Activated B cell treated with CpG ODN at 0.5 μM for 24 hours (primary cell): ENCODE data around the gene CCL2. TPM values are rescaled to one million over a fixed set of nuclear protein-coding genes. Genes with fewer than 3 reads are reported as not detected.

Experiments used
- ATAC-seq: fragments of 200-7000 bp; cut with Tn5 transposase; one replicate; pipeline ENCODE4 v1.10.0; 2021; ENCODE audit warnings: low read depth, mild to moderate bottlenecking, moderate library complexity
- CTCF ChIA-PET: fragments of 350-600 bp; sonication (Branson Sonifier 250); formaldehyde crosslinking; loops from one replicate; lab custom pipeline; 2021; ENCODE audit warnings: antibody characterized with exemption; lab: Charles Lee
- POLR2A ChIA-PET: fragments of 350-600 bp; sonication (Branson Sonifier 250); formaldehyde crosslinking; loops from one replicate; lab custom pipeline; 2021; ENCODE audit warnings: antibody characterized with exemption; lab: Charles Lee
- DNase-seq: peaks from one replicate; pipeline ENCODE4 v3.0.0; 2022
- H3K27ac Mint-ChIP-seq: one replicate; pipeline ENCODE4 v1.8.0; 2020; ENCODE audit warnings: mixed read lengths
- H3K27me3 Mint-ChIP-seq: one replicate; pipeline ENCODE4 v1.8.0; 2021; ENCODE audit warnings: mixed read lengths
- H3K36me3 Mint-ChIP-seq: one replicate; pipeline ENCODE4 v1.8.0; 2021; ENCODE audit warnings: low read depth, mixed read lengths
- H3K4me1 Mint-ChIP-seq: one replicate; pipeline ENCODE4 v1.8.0; 2021; ENCODE audit warnings: mixed read lengths
- H3K4me3 Mint-ChIP-seq: one replicate; pipeline ENCODE4 v1.8.0; 2020; ENCODE audit warnings: mild to moderate bottlenecking, mixed read lengths
- H3K9me3 Mint-ChIP-seq: one replicate; pipeline ENCODE4 v1.8.0; 2020; ENCODE audit warnings: mixed read lengths
- intact Hi-C: fragments of 100-400 bp; cut with micrococcal nuclease; formaldehyde crosslinking; loops from one replicate; pipeline ENCODE4 v1.15.1; 2024
- total RNA-seq: library from RNA; stranded (reverse); gene quantifications from 2 replicates; pipeline ENCODE4 v1.2.3, GENCODE V29; 2022
- TF ChIP-seq, protein P1 (sequence below): fragments of 200-600 bp; IDR thresholded peaks from one replicate; pipeline ENCODE4 v1.8.0; 2022; ENCODE audit warnings: antibody characterized with exemption, mild to moderate bottlenecking

The CCL2 gene
- total RNA-seq, 1 donor from 2014 or later, result 2.1 TPM

DNA sequence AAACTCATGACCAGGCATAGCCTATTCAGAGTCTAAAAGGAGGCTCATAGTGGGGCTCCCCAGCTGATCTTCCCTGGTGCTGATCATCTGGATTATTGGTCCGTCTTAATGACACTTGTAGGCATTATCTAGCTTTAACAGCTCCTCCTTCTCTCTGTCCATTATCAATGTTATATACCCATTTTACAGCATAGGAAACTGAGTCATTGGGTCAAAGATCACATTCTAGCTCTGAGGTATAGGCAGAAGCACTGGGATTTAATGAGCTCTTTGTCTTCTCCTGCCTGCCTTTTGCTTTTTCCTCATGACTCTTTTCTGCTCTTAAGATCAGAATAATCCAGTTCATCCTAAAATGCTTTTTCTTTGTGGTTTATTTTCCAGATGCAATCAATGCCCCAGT is 756 bp downstream of the CCL2 start:
- intact Hi-C loops, result no loop called here
- DNase-seq (no peak), ATAC-seq (no peak)
- Mint-ChIP-seq H3K36me3 (no peaks in the 10 kb centered on the region), H3K27me3 (peaks cover 41% of the 10 kb centered on the region), H3K4me3 (no peak overlapping the region), H3K27ac (no peak overlapping the region), H3K9me3 (no peaks in the 10 kb centered on the region), H3K4me1 (peaks cover 12% of the 10 kb centered on the region)
- TF ChIP-seq, protein P1, sequence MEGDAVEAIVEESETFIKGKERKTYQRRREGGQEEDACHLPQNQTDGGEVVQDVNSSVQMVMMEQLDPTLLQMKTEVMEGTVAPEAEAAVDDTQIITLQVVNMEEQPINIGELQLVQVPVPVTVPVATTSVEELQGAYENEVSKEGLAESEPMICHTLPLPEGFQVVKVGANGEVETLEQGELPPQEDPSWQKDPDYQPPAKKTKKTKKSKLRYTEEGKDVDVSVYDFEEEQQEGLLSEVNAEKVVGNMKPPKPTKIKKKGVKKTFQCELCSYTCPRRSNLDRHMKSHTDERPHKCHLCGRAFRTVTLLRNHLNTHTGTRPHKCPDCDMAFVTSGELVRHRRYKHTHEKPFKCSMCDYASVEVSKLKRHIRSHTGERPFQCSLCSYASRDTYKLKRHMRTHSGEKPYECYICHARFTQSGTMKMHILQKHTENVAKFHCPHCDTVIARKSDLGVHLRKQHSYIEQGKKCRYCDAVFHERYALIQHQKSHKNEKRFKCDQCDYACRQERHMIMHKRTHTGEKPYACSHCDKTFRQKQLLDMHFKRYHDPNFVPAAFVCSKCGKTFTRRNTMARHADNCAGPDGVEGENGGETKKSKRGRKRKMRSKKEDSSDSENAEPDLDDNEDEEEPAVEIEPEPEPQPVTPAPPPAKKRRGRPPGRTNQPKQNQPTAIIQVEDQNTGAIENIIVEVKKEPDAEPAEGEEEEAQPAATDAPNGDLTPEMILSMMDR, result no peak
- ChIA-PET POLR2A (no interaction called here), CTCF (interaction anchor here (1.1 kb wide), 1 partner anchor 105 kb away, joined by 3 read pairs; no protein-coding TSS in a partner anchor)

DNA sequence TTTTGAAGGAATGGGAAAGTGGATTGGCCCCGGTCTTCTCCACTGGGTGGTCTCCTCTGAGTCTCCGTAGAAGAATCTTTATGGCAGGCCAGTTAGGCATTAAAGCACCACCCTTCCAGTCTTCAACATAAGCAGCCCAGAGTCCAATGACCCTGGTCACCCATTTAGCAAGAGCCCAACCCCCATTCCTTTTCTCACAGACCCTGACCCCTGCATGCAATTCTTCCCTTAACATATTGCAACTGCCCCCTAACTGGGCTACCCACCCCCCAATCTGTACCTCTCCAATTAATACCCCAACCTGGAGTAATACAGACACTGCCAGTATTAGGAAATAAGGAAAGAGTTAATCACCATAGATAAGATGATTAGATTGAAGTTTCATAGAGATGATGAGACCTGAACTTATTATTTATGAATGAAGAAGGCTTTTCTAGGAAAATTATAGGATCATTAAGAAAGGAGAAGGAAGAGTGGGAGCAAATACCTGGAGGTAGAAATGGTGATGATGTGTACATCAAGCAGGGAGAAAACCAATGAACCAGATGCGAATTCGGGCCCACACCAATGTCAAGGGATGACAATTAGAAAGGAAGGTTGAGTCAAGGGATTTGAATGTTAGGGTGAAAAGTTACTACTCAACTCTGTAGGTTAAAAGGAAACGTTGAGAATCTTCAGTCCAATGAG is 2.4 kb downstream of the CCL2 start:
- Mint-ChIP-seq H3K27me3 (peaks cover 42% of the 10 kb centered on the region), H3K4me3 (no peak overlapping the region), H3K9me3 (no peaks in the 10 kb centered on the region), H3K27ac (no peak overlapping the region), H3K4me1 (peaks cover 7% of the 10 kb centered on the region), H3K36me3 (no peaks in the 10 kb centered on the region)
- TF ChIP-seq, protein P1, result no peak
- DNase-seq, result no peak
- ChIA-PET POLR2A (no interaction called here), CTCF (no interaction called here)
- intact Hi-C loops, result no loop called here
- no peak for ATAC-seq

GRCh38 chr17:34257986-34258326 is 2.9 kb downstream of the CCL2 start:
- H3K27me3 Mint-ChIP-seq, result peaks cover 39% of the 10 kb centered on the region
- no peaks in the 10 kb centered on the region for H3K36me3 Mint-ChIP-seq
- no peak for DNase-seq

DNA sequence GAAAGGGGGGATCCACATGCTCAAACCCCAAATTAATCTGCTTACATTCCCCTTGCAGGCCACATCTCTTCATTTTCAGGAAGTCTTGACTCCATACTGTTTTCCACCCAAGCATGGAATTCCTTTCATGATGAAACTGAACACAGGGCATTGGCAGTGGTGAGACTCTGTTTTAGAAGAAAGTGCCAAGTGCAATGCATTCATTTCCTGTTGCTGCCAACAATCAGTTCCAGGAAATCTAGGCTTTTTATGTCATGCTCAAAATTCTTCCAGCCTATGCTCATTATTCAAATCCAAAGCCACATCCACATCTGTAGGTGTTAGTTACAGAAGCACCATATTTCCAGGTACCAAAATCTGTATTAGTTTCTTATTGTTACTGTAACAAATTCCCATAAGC is 4.1 kb downstream of the CCL2 start:
- CTCF ChIA-PET, result no interaction called here

More at GRCh38 chr17:34257986-34258326, 2.9 kb downstream of the CCL2 start:
- H3K27ac Mint-ChIP-seq, result no peak overlapping the region
- ChIA-PET POLR2A (no interaction called here), CTCF (no interaction called here)
- H3K9me3 Mint-ChIP-seq, result no peaks in the 10 kb centered on the region
- intact Hi-C loops, result no loop called here
- TF ChIP-seq, protein P1, result no peak
- H3K4me1 Mint-ChIP-seq, result peaks cover 5% of the 10 kb centered on the region
- H3K4me3 Mint-ChIP-seq, result no peak overlapping the region
- no peak for ATAC-seq

DNA sequence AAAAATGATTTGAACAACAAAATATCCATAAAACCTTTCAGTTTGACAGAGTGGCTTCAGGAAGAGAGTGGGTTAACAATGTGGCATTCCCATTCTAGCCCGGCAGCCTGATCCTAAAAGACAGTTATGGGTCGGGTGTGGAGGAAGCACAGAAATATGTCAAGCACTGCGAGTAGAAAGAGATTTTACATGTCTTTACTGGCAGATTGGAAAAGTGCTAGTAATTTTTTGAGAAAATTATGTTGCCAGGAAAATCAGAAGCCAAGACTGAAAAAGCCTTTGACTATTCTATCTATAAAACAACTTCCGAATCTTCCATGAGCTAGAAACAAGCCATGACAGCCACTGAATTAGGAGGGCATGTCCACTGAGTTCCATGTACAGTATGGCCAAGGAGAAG is 5.8 kb downstream of the CCL2 start:
- ATAC-seq, result no peak
- intact Hi-C loops, result no loop called here

More for the DNA sequence above, 4.1 kb downstream of the CCL2 start:
- intact Hi-C loops, result no loop called here
- ATAC-seq (no peak), DNase-seq (no peak)
- H3K27me3 Mint-ChIP-seq, result peaks cover 36% of the 10 kb centered on the region
- no peaks in the 10 kb centered on the region for H3K36me3 Mint-ChIP-seq
- peaks cover 5% of the 10 kb centered on the region for H3K4me1 Mint-ChIP-seq
- no peaks in the 10 kb centered on the region for H3K9me3 Mint-ChIP-seq
- no peak overlapping the region for H3K27ac Mint-ChIP-seq
- TF ChIP-seq, protein P1, result no peak
- POLR2A ChIA-PET, result no interaction called here
- H3K4me3 Mint-ChIP-seq, result no peak overlapping the region

More for the DNA sequence above, 5.8 kb downstream of the CCL2 start:
- Mint-ChIP-seq H3K4me1 (no peaks in the 10 kb centered on the region), H3K36me3 (no peaks in the 10 kb centered on the region), H3K27me3 (peaks cover 39% of the 10 kb centered on the region), H3K4me3 (no peak overlapping the region), H3K9me3 (no peaks in the 10 kb centered on the region), H3K27ac (no peak overlapping the region)
- DNase-seq, result no peak
- TF ChIP-seq, protein P1, result no peak
- POLR2A ChIA-PET, result no interaction called here
- CTCF ChIA-PET, result no interaction called here
